HEK293T (cell line): Measurements from ENCODE around the gene CES2.

Source experiments
- ARNT ChIP-seq: fragments of 450-650 bp; IDR thresholded peaks from 2 replicates; pipeline ENCODE4 v1.6.1; 2017; ENCODE audit warnings: mild to moderate bottlenecking
- CTBP1 ChIP-seq: fragments of 450-650 bp; IDR thresholded peaks from 2 replicates; pipeline ENCODE4 v1.6.1; 2016; ENCODE audit warnings: borderline replicate concordance
- ELF4 ChIP-seq: fragments of 450-650 bp; IDR thresholded peaks from 2 replicates; pipeline ENCODE4 v1.6.1; 2017; ENCODE audit warnings: antibody characterized with exemption
- FOXA1 ChIP-seq: fragments of 450-650 bp; IDR thresholded peaks from 2 replicates; pipeline ENCODE4 v1.6.1; 2016; ENCODE audit warnings: mild to moderate bottlenecking
- FOXM1 ChIP-seq: fragments of 450-650 bp; IDR thresholded peaks from 2 replicates; pipeline ENCODE4 v1.6.1; 2017; ENCODE audit warnings: mild to moderate bottlenecking, borderline replicate concordance
- SP1 ChIP-seq: fragments of 450-650 bp; IDR thresholded peaks from 2 replicates; pipeline ENCODE4 v1.6.1; 2017
- SUZ12 ChIP-seq: fragments of 450-650 bp; IDR thresholded peaks from 2 replicates; pipeline ENCODE4 v1.6.1; 2016; ENCODE audit warnings: mild to moderate bottlenecking

- TF ChIP-seq ELF4 (no peak), SUZ12 (no peak), FOXM1 (no peak), FOXA1 (no peak), ARNT (no peak), SP1 (no peak), CTBP1 (no peak)
Observed at GRCh38 chr16:66964049-66964448, 28.7 kb downstream of the CES2 start.
